Erythroblast (primary cell): ENCODE data around the gene FRYL.

Experiments used
- GATA1 ChIP-seq: IDR thresholded peaks from 2 replicates; pipeline ENCODE4 v1.6.1; 2011; ENCODE audit warnings: low read depth, mild to moderate bottlenecking, control low read depth, low read length, moderate library complexity
- POLR2A ChIP-seq: IDR thresholded peaks from 2 replicates; pipeline ENCODE4 v1.6.1; 2011; ENCODE audit warnings: mild to moderate bottlenecking, low read length

GRCh38 chr4:48786549-48786948, 6.5 kb upstream of the FRYL start:
- TF ChIP-seq POLR2A (no peak), GATA1 (no peak)
